ENCODE data around the gene SEC62. TPM values are rescaled to one million over a fixed set of nuclear protein-coding genes. Genes with fewer than 3 reads are reported as not detected.
"Not testable (repeated sequence)": the region's sequence is repeated elsewhere in the genome, so short reads cannot be mapped to it uniquely, and the experiment has no call there.

SEC62 gene
- total RNA-seq, 1 experiment from 2014 or later = 17.1 TPM

DNA sequence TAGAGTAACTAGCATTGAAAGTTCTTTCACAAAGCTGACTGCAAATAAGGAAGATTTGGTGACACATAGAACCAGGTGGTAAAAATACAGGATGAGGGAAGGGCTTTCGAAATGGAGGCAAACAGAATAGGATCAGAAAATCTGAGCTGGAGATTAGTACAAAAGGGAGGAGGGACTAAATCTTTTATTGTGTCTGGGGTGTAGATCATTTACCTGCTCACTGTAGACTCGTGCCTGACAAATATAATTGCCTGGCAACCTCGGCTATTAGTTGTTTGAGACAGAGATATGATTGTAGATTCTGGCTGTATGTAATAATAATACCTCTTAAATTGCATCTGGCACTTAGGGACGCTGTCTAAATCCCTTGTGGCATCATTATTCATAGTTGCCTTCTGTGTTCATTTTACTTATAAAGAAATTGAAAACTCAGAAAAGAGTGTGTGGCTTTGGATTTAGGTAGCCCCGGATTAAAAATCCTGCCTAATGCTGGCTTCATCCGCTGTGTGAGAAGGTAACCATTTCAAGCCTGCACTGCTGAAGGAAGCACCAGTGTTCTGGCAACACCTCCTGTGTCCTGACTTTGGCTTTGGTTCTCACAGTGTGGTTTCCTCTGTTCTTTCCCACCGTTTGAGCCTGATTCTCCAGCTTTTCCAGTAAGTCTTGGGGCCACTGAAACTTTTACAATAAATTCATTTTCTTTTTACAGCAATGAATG lies 46.2 kb downstream of the SEC62 start:
- DNase-seq (ENCODE audit: low spot score) = peak; percentile 32

DNA sequence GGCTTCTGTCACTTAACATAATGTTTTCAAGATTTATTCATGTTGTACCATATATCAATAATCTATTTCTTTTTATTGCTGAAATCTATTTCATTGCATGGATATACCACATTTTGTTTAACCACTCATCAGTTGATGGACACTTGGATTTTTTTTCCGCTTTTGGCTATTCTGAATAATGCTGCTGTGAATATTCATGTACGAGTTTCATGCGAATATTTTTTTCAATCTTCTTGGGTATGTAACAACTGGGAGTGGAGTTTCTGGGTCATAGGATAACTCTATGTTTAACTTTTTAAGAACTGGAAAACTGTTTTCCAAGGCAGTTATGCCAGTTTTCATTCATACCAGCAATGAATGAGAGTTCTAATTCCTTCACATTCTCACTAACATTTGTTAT lies 49.5 kb downstream of the SEC62 start:
- no peak for DNase-seq (ENCODE audit: low spot score)

DNA sequence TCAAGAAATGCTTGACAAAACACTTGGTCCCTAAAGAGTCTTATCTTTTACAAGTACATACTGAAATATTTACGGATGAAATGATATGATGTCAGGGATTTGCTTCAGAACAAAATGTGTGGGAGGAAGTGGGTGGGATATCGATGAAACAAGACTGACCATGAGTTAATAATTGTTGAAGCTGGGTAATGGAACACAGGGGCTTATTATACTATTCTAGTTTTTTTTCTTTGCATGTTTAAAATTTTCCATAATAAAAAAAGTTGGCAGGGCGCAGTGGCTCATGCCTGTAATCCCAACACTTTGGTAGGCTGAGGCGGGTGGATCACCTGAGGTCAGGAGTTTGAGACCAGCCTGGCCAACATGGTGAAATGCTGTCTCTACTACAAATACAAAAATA lies 52.7 kb downstream of the SEC62 start:
- not testable (repeated sequence) for DNase-seq (ENCODE audit: low spot score)

DNA sequence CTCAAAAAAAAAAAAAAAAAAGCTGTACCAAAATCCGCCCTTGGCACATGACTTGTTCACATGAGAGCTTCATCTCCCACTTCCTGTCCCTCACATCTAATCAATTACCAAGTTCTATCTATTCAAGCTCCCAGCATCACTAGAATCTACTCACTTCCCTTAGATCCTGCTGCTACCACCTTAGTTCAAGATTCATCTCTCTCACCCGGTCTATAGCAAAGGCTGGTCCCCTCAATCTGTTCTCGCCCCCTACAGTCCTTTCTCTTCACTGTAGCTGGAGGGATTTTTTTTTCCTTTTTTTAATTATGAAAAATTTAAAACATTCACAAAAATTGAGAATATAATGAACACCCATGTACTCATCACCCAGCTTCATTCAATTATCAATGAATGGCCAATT lies 54.5 kb downstream of the SEC62 start:
- DNase-seq (ENCODE audit: low spot score) = no peak

DNA sequence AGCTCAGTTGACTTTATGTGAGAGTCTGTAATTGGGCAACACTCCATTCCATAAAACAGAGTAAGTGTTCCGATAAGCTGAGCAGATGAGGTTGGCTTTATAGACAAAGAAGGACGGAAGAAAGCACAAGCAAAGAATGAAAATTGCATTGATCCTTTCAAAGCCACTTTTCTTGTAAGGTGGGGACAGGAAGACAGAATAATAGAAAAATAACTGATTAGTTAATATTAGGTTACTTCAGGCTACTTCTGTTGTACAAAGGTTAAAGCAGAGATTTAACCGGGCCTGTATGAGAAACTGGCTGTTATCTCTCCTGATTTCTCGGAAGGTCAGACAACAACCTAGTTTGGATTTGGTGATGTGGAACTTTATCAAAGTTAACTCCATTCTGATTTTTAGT lies 55.7 kb downstream of the SEC62 start:
- DNase-seq (ENCODE audit: low spot score) = no peak

DNA sequence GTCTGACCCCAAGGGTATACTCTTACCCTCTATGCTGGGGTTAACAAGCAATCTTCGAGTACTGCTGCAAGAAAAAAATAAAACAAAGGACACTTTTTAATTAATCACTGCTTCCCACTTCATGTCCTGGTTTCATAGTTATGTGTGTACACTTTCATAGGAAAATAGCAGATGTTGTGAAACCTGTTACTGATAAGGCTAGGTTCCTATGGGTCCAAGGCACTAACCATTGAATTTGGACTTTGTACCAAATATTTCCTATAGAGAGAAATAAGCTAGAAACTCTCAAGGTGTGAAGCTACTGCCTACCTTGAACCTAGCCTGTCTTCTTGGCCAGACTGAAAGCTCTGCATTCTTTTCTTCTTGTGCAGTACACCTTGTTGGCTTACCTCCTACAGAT lies 56.6 kb downstream of the SEC62 start:
- peak; percentile 40 for DNase-seq (ENCODE audit: low spot score)

DNA sequence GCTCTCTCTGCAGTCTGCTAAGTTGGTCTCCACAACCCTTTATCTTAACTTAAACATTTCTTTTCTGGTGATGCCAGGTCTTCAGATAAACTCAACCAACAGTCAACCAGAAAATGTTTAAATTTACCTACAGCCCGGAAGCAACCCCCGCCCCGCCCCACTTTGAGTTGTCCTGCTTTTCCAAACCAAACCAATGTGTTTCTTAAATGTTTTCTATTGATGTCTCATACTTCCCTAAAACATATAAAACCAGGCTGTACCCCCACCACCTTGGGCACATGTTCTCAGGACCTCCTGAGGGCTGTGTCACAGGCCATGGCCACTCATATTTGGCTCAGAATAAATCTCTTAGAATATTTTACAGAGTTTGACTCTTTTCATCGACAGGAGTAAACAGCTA lies 58.0 kb downstream of the SEC62 start:
- no peak for DNase-seq (ENCODE audit: low spot score)

DNA sequence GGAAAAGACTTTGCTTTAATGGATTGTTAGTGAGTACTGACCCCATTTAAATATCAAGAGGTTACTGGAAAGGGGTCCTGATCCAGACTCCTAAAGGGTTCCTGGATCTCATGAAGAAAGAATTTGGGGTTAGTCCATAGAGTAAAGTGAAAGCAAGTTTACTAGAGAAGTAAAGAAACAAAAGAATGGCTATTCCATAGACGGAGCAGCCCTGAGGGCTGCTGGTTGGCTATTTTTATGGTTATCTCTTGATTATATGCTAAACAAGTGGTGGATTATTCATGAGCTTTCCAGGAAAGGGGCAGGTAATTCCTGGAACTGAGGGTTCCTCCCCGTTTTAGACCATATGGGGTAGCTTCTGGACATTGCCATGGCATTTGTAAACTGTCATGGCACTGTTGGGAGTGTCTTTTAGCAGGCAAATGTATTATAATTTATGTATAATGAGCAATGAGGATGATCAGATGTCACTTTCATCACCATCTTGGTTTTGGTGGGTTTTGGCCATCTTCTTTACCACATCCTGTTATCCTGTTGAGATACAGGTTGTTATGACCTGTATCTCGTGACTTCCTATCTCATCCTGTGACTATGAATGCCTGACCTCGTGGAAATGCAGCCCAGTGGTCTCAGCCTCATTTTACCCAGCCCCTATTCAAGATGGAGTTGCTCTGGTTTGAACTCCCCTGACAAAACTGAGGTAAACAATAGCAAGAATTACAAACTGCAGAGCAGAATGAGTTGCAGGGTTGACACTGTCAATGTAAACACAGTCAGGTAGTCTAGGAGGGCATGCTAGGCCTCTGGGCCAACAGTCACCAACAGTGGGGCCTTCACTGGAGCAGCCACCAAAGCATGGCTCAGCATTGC lies 60.9 kb downstream of the SEC62 start:
- DNase-seq (ENCODE audit: low spot score) = no peak

DNA sequence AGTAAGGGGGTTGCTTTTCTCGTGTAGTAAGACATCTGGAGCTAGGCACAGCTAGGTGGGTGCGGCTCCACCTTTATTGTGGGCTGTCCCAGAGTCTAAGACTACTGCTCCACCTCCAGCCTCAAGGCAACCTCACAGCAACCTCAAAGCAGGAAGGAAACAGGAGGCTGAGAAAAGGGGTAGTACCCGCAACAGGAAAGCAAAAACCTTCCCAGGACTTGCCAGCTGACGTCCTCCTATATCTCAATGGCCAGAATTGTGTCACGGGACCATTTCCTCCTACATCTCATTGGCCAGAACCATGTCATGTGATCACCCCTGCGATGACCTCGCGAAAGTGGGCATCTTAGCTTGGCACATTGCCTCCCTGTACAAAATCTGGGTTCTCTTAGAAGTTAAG lies 66.9 kb downstream of the SEC62 start:
- DNase-seq (ENCODE audit: low spot score) = no peak

DNA sequence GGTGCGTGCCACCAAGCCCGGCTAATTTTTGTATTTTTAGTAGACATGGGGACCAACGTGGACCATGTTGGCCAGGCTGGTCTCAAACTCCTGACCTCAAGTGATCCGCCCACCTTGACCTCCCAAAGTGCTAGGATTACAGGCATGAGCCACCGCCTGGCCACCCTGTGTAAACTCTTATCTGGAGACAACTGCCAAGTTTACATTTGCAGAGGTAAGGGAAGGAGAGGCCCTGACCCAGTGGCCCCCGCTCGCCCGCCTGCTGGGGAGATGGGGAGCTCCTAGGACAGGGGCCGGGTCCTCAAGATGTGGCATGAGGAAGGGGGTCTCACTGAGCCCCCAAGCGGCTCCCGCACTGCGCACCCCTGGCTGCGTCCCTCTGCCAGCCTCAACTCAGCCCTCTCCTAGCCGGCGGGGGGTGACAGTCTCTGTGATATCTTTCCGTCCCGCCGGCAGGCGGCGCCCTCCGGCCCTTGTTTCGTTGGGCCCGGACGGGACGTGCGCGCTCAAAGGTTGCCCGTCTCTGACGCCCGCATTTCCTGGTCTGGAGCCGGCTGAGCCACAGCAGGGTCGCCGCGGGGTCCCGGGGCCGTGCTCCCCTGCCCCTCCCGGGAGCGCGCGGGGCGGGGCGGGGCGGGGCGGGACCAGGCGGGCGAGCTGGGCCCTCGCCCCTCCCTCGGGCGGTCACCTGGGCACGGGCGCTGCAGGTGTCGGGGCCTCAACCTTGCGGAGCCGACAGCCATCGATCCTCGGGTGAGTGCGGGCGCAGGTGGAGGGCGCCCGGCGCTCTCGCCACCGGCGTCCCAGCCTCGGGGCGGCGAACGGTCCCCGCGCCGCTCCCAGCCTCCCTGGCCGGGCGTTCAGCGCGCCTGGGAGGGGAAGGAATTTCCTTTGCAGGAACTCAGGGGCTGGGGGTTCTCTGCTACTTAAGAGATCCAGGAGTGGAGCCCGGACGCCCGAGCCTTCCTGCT lies 71.1 kb downstream of the SEC62 start, which contains the start of gene GPR160:
Gene GPR160 (plus strand): TSS at position 533 of the 971 bp plus-strand sequence. CDS start 45,978 bp downstream, outside the sequence.
- DNase-seq (ENCODE audit: low spot score) = peak; percentile 90

DNA sequence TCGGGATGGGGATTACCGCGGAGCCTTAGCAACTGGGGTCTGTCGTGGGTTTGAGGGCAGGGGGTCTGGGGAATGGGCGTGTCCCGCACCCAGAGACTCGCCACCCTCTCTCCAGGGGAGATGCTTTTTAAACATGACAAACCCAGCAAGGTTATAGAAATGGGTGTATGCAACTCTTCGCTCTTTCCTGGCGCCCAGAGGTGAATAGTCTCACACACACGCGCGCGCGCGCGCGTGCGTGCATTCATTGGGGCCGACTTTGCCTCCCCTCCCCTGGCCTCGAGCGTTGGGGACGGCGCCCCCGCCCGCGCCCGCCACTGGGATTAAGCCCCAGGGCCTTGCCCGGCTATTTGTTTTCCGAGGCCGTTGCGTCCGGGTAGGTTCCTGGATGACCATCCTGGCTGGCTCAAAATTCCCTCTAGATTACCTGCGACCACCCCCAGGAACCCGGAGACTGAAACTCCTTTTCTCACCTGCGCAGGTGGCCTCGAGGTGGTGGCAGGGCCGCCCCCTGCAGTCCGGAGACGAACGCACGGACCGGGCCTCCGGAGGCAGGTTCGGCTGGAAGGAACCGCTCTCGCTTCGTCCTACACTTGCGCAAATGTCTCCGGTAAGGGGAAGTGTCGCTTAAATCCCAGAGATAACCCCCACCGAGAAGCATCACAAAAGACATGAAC lies 72.0 kb downstream of the SEC62 start:
- peak; percentile 64 for DNase-seq (ENCODE audit: low spot score)

DNA sequence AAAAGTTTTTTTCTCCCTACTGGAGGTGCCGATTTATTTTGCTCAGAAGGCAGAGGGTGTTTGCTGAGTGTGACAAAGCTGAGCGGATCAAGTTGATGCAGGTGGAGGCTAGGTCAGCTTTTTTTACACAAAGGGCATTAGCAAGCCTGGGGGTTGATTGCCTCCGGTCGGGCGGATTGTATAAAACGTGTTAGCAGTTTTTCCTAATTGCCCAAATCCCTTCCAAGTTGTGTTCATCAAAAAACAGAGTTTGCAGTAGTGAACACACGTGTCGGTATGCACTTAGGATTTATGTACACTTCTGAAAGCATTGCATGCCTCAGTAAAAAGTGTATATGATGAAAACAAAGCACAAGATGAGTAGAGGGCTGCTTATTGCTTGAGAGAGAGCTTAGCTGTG lies 73.8 kb downstream of the SEC62 start:
- DNase-seq (ENCODE audit: low spot score) = no peak

DNA sequence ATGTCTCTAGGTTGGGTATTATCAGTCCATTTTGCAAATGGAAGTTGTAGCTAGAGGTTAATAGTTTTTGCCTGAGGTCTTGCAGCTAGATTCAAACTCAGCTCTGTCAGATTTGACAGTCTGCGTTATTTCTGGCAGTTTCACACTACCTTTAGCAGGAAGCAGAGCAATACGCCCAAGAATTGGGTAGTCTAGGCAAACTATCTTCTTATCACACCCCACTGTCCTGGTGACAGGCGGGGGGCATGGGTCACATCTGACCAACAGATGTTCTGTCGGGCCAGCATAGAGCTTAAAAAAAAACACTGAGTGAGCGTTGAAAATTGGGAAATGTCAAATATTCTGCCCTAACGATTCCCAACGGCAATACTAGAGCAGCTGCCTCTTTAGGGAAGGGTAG lies 76.9 kb downstream of the SEC62 start:
- DNase-seq (ENCODE audit: low spot score) = no peak

DNA sequence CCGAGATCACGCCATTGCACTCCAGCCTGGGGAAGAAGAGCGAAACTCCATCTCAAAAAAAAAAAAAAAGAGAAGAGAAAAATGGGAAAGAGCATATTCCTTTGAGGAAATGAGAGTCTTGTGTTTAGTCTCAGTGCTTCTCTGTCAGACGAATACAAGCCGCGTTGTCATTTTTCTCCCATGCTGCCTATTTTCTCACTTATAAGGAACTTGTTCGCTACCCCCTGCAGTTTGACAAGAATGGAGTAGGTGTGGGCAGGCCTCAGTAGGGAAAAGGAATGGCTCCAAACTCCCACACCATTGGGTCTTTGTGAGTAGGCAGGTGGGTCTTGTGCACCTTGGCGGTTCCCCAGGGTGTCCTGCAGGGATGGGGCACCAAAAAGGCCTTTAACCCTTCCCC lies 77.7 kb downstream of the SEC62 start:
- DNase-seq (ENCODE audit: low spot score) = no peak

DNA sequence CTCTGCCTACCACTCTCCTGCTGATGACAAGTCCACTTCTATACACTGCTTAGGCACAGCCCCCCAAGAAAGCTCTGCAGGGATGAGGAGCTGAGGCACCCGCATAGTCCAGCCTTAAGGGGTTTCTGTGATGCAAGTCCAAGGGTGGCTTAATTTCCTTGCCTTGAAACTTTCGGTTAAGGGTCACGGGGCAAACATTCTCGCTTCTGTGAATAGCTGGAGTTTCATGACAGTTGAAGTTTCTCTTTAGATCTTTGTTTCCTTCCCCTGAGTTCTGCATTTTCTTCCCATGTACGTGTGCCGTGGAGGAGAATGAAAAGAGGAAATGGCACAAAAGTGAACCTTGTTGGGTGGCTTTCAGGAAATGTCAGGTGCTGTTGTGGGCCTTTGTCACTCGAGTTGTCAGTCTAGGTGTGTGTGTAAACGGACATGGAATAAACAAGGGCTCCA lies 78.2 kb downstream of the SEC62 start:
- no peak for DNase-seq (ENCODE audit: low spot score)

DNA sequence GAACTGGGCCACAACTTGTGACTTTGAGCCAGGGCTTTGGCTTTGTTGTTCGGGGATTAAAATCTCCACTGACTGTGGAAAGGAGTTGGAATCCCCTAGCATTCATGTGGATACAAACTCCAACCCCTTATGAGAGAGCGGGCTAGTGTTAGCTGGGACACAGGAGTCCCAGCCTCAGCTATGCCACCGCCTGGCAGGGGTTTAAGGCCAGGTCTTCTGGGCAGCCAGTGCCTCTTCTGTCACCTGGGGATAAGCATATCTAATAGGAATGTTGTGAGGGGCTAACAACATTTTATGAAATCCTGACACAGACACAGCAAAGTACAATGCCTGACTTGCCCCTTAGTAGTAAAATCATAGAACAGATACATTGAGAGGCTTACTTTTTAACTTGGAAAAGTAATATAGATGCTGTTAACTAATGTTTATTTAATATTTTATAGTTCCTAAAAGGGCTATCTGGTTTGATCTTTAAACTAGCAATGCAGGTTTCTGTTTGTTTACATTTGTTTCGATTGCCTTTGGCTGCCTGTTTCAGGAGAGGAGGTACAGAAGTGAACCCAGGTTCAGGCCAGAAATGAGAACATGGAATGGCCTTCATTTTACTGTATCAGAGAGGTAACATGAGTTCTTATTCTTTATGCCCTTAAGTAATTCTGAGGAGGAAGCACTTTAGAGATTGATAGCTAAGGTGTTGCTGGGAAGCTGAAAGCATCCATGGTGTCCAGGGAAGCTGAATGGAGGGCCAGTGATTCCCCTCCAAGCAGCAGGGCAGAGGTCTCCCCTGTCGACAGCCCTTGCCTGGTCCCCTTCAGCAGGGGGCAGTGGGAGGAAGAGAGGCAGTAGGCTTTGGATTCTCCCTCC lies 79.9 kb downstream of the SEC62 start:
- peak; percentile 64 for DNase-seq (ENCODE audit: low spot score)

DNA sequence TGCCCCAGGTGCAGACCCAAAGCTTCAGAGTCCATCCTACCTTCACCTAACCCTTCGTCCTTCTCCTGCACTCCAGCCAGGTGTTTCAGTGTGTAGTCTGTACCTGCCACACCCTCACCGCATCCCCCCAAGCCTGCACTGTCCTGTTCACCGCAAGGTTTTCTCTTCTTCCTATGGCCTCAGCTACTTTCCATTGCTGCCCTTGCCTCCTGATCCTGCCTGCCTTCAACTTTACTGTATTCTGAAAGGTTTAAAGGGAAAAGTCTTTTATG lies 80.5 kb downstream of the SEC62 start:
- DNase-seq (ENCODE audit: low spot score) = no peak

Measured in HT-29 (cell line).